ENCODE measurements around the gene CDH4. TPM values are rescaled to one million over a fixed set of nuclear protein-coding genes. Genes with fewer than 3 reads are reported as not detected.

CDH4 gene
- total RNA-seq, 1 donor from 2014 or later = 0.08 TPM

- ATAC-seq (no peak), DNase-seq (ENCODE audit: missing footprints) (no peak)
- intact Hi-C loops (cut with DNase I) = no loop called here
Measured at GRCh38 chr20:61543931-61544745, 292.1 kb downstream of the CDH4 start.

- intact Hi-C loops (cut with DNase I) = no loop called here
- DNase-seq (ENCODE audit: missing footprints) = no peak
- ATAC-seq = no peak
Measured at GRCh38 chr20:61544910-61545889, 293.1 kb downstream of the CDH4 start.

- intact Hi-C loops (cut with DNase I) = no loop called here
- DNase-seq (ENCODE audit: missing footprints) (no peak), ATAC-seq (no peak)
Measured at GRCh38 chr20:61546641-61547040, 294.6 kb downstream of the CDH4 start.

GRCh38 chr20:61548069-61548468, 296.0 kb downstream of the CDH4 start:
- DNase-seq (ENCODE audit: missing footprints) = no peak
- intact Hi-C loops (cut with DNase I) = no loop called here
- no peak for ATAC-seq

- ATAC-seq (no peak), DNase-seq (ENCODE audit: missing footprints) (no peak)
- intact Hi-C loops (cut with DNase I) = no loop called here
Measured at GRCh38 chr20:61549865-61550264, 297.8 kb downstream of the CDH4 start.

GRCh38 chr20:61551401-61551800, 299.3 kb downstream of the CDH4 start:
- ATAC-seq = no peak
- intact Hi-C loops (cut with DNase I) = no loop called here
- DNase-seq (ENCODE audit: missing footprints) = no peak

GRCh38 chr20:61554617-61555016, 302.6 kb downstream of the CDH4 start:
- ATAC-seq (no peak), DNase-seq (ENCODE audit: missing footprints) (no peak)
- intact Hi-C loops (cut with DNase I) = no loop called here

GRCh38 chr20:61555566-61555965, 303.5 kb downstream of the CDH4 start:
- no peak for DNase-seq (ENCODE audit: missing footprints)
- no peak for ATAC-seq
- intact Hi-C loops (cut with DNase I) = no loop called here

- DNase-seq (ENCODE audit: missing footprints) (no peak), ATAC-seq (no peak)
- intact Hi-C loops (cut with DNase I) = no loop called here
Measured at GRCh38 chr20:61556111-61556510, 304.1 kb downstream of the CDH4 start.

- intact Hi-C loops (cut with DNase I) = no loop called here
- DNase-seq (ENCODE audit: missing footprints) (no peak), ATAC-seq (no peak)
Measured at GRCh38 chr20:61556673-61557072, 304.6 kb downstream of the CDH4 start.

GRCh38 chr20:61557621-61558020, 305.6 kb downstream of the CDH4 start:
- intact Hi-C loops (cut with DNase I) = no loop called here
- no peak for DNase-seq (ENCODE audit: missing footprints)
- no peak for ATAC-seq

GRCh38 chr20:61558726-61559125, 306.7 kb downstream of the CDH4 start:
- DNase-seq (ENCODE audit: missing footprints) = no peak
- intact Hi-C loops (cut with DNase I) = no loop called here
- ATAC-seq = no peak

GRCh38 chr20:61559706-61560315, 307.8 kb downstream of the CDH4 start:
- intact Hi-C loops (cut with DNase I) = no loop called here
- DNase-seq (ENCODE audit: missing footprints) (no peak), ATAC-seq (no peak)

- DNase-seq (ENCODE audit: missing footprints) (no peak), ATAC-seq (no peak)
- intact Hi-C loops (cut with DNase I) = no loop called here
Measured at GRCh38 chr20:61560361-61560853, 308.3 kb downstream of the CDH4 start.

GRCh38 chr20:61561111-61561830, 309.2 kb downstream of the CDH4 start:
- DNase-seq (ENCODE audit: missing footprints) = no peak
- no peak for ATAC-seq
- intact Hi-C loops (cut with DNase I) = no loop called here

GRCh38 chr20:61562491-61562890, 310.4 kb downstream of the CDH4 start:
- no peak for ATAC-seq
- no peak for DNase-seq (ENCODE audit: missing footprints)
- intact Hi-C loops (cut with DNase I) = no loop called here

GRCh38 chr20:61562897-61563504, 310.9 kb downstream of the CDH4 start:
- intact Hi-C loops (cut with DNase I) = no loop called here
- ATAC-seq = no peak
- DNase-seq (ENCODE audit: missing footprints) = no peak

- DNase-seq (ENCODE audit: missing footprints) (no peak), ATAC-seq (no peak)
- intact Hi-C loops (cut with DNase I) = no loop called here
Measured at GRCh38 chr20:61564628-61565027, 312.6 kb downstream of the CDH4 start.

Data from Right ventricle myocardium inferior (tissue), 1 donor.